DOHH2 (cell line): ENCODE measurements around the gene CNTLN.

Experiments
- H3F3A ChIP-seq: fragments of 200-600 bp; sonication (generic), shearing (Covaris generic); 2 replicates; pipeline ENCODE4 v1.6.0; 2016; ENCODE audit warnings: antibody characterized with exemption, mild to moderate bottlenecking; ENCODE audit not compliant: control insufficient read depth, insufficient read depth
- H3K27ac ChIP-seq: fragments of 200-600 bp; sonication (generic); 2 replicates; pipeline ENCODE4 v1.5.1; 2014; ENCODE audit warnings: low read depth, mild to moderate bottlenecking, low read length, moderate library complexity
- H3K27me3 ChIP-seq: fragments of 200-600 bp; sonication (generic); 2 replicates; pipeline ENCODE4 v1.6.1; 2014; ENCODE audit warnings: mild to moderate bottlenecking, low read length, mixed read lengths; ENCODE audit not compliant: control insufficient read depth
- H3K36me3 ChIP-seq: fragments of 200-600 bp; sonication (generic); 2 replicates; pipeline ENCODE4 v1.6.1; 2014; ENCODE audit warnings: mild to moderate bottlenecking, low read length, moderate library complexity, mixed read lengths; ENCODE audit not compliant: control insufficient read depth
- H3K4me1 ChIP-seq: fragments of 200-600 bp; sonication (generic); 2 replicates; pipeline ENCODE4 v1.6.1; 2014; ENCODE audit warnings: mild to moderate bottlenecking, low read length, mixed read lengths; ENCODE audit not compliant: control insufficient read depth
- H3K4me2 ChIP-seq: fragments of 200-600 bp; sonication (generic); 2 replicates; pipeline ENCODE4 v1.6.0; 2014; ENCODE audit warnings: mild to moderate bottlenecking, low read length, moderate library complexity
- H3K4me3 ChIP-seq: fragments of 200-600 bp; sonication (generic); 2 replicates; pipeline ENCODE4 v1.5.1; 2014; ENCODE audit warnings: mild to moderate bottlenecking, low read length, mixed read lengths
- H3K79me2 ChIP-seq: fragments of 200-600 bp; sonication (generic); 2 replicates; pipeline ENCODE4 v1.6.1; 2014; ENCODE audit warnings: mild to moderate bottlenecking, low read length, mixed read lengths; ENCODE audit not compliant: control insufficient read depth
- H3K9me2 ChIP-seq: fragments of 200-600 bp; sonication (generic); replicated peaks from 2 replicates; pipeline ENCODE4 v1.6.1; 2014; ENCODE audit warnings: mild to moderate bottlenecking, low read length, mixed read lengths; ENCODE audit not compliant: control insufficient read depth
- H3K9me3 ChIP-seq: fragments of 200-600 bp; sonication (generic); 2 replicates; pipeline ENCODE4 v1.6.1; 2014; ENCODE audit warnings: antibody characterized with exemption, low read length, mixed read lengths; ENCODE audit not compliant: control insufficient read depth, insufficient read depth
- H4K20me1 ChIP-seq: fragments of 200-600 bp; sonication (generic); 2 replicates; pipeline ENCODE4 v1.6.0; 2014; ENCODE audit warnings: low read depth, mild to moderate bottlenecking, antibody characterized with exemption, low read length, moderate library complexity; ENCODE audit not compliant: control insufficient read depth, insufficient read depth
- CTCF ChIP-seq: fragments of 200-600 bp; sonication (generic); IDR thresholded peaks from one replicate; pipeline ENCODE4 v1.5.1; 2014; ENCODE audit warnings: antibody characterized with exemption, mild to moderate bottlenecking, low read depth, low read length; ENCODE audit not compliant: poor library complexity, severe bottlenecking
- EZH2phosphoT487 ChIP-seq: fragments of 200-600 bp; sonication (generic); IDR thresholded peaks from 2 replicates; pipeline ENCODE4 v1.6.1; 2017; ENCODE audit warnings: borderline replicate concordance, mild to moderate bottlenecking, antibody characterized with exemption, low read length, moderate library complexity, mixed read lengths

The CNTLN gene

GRCh38 chr9:17531642-17532254 is 396.9 kb downstream of the CNTLN start:
- TF ChIP-seq EZH2phosphoT487 (no peak), CTCF (peak; percentile 45)
- Histone ChIP-seq H3K9me2 (no peaks in the 10 kb centered on the region), H3K27me3 (no peaks in the 10 kb centered on the region), H3K27ac (no peak overlapping the region), H3K9me3 (no peaks in the 10 kb centered on the region), H3K79me2 (no peaks in the 10 kb centered on the region), H4K20me1 (no peaks in the 10 kb centered on the region), H3F3A (no peaks in the 10 kb centered on the region), H3K36me3 (no peaks in the 10 kb centered on the region), H3K4me1 (no peaks in the 10 kb centered on the region), H3K4me3 (no peak overlapping the region), H3K4me2 (no peak overlapping the region)

GRCh38 chr9:17532461-17532860 is 397.6 kb downstream of the CNTLN start:
- Histone ChIP-seq H3K4me2 (no peak overlapping the region), H3K27me3 (no peaks in the 10 kb centered on the region), H3K4me1 (no peaks in the 10 kb centered on the region), H3K79me2 (no peaks in the 10 kb centered on the region), H3K9me2 (no peaks in the 10 kb centered on the region), H3K9me3 (no peaks in the 10 kb centered on the region), H4K20me1 (no peaks in the 10 kb centered on the region), H3F3A (no peaks in the 10 kb centered on the region), H3K27ac (no peak overlapping the region), H3K36me3 (no peaks in the 10 kb centered on the region), H3K4me3 (no peak overlapping the region)
- no peak for TF ChIP-seq EZH2phosphoT487
- no peak for TF ChIP-seq CTCF

GRCh38 chr9:17535176-17535575 is 400.3 kb downstream of the CNTLN start:
- no peak for TF ChIP-seq CTCF
- no peak for TF ChIP-seq EZH2phosphoT487
- H3K79me2 ChIP-seq = no peaks in the 10 kb centered on the region
- no peaks in the 10 kb centered on the region for H3K4me1 ChIP-seq
- no peaks in the 10 kb centered on the region for H3K36me3 ChIP-seq
- no peaks in the 10 kb centered on the region for H4K20me1 ChIP-seq
- H3K9me3 ChIP-seq = no peaks in the 10 kb centered on the region
- H3K4me2 ChIP-seq = no peak overlapping the region
- no peak overlapping the region for H3K27ac ChIP-seq
- H3K9me2 ChIP-seq = no peaks in the 10 kb centered on the region; the same call in 1 of the 2 replicates
- no peaks in the 10 kb centered on the region for H3K27me3 ChIP-seq
- H3F3A ChIP-seq = no peaks in the 10 kb centered on the region
- no peak overlapping the region for H3K4me3 ChIP-seq
